HG02885 (cell line): ENCODE results near the gene DYNC2H1.
"Not testable (repeated sequence)": the region's sequence is repeated elsewhere in the genome, so short reads cannot be mapped to it uniquely, and the experiment has no call there.

Experiments
- ATAC-seq: cut with Tn5 transposase; IDR thresholded peaks from one replicate; pipeline ENCODE4 v1.9.1; 2021; ENCODE audit warnings: mild to moderate bottlenecking; ENCODE audit not compliant: unreplicated experiment, poor library complexity

DYNC2H1 gene

DNA sequence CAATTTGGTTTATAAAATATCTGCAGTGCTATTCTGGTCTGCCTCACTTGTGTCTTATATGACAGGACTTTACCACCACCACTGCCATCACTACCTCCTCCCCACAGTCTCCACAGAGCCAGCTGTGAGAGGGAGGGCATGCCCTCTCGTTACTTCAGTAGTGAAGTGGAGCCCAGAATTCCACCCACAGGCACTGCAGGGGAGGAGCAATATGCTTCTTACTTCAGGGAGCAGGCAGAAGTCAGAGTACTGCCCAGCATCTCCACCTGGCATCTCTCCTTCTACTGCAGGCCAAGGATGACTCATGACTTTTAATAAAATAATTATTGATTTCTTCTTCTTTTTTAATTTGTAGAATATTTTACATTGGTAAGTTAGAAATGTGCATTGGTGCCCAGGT, 255.5 kb downstream of the DYNC2H1 start:
- no peak for ATAC-seq

DNA sequence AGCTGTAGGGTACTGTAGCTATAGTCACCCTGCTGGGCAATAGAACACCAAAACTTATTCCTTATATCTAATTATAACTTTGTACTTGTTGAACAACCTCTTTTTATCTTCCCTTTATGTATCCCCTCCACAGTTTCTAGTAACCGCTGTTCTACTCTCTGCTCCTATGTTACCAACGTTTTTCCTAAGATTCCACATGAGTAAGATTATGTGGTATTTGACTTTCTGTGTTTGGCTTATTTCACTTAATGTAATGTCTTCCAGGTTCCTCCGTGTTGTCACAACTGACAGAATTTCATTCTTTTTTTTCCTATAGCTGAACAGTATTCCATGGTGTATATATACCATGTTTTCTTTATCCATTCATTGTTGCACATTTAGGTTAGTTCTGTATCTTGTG, 258.4 kb downstream of the DYNC2H1 start:
- ATAC-seq: no peak

DNA sequence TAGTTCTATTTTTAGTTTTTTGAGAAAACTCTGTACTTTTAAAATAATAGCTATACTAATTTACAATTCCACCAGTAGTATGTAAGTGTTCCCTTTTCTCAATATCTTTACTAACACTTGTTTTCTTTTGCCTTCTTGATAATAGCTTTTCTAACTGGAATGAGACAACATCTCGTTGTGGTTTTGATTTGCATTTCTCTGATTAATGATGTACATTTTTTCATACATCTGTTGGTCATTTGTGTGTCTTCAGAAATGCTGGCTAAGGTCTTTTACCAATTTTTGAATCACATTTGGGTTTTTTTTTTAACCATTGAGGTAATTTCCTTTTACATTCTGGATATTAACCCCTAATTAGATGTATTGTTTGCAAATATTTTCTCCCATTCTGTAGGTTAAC, 258.9 kb downstream of the DYNC2H1 start:
- no peak for ATAC-seq

DNA sequence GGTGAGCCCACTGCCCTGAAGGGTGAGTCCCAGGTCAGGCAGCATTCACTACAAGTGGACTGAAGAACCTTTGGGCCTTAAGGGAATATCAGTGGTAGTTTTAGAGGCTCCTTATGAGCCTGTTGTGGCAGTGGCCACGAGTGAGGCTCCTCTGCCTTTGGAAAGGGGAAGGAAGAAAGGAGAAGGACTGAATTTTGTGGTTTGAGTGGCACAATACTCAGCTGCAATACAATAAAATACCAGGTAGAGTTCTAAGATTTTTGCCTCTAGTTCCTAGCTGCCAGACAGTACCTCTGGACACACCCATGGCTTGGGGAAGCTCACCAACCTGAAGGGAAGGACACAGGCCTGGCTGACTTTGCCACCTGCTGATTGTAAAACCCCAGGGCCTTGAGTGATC, 260.9 kb downstream of the DYNC2H1 start:
- ATAC-seq: no peak

DNA sequence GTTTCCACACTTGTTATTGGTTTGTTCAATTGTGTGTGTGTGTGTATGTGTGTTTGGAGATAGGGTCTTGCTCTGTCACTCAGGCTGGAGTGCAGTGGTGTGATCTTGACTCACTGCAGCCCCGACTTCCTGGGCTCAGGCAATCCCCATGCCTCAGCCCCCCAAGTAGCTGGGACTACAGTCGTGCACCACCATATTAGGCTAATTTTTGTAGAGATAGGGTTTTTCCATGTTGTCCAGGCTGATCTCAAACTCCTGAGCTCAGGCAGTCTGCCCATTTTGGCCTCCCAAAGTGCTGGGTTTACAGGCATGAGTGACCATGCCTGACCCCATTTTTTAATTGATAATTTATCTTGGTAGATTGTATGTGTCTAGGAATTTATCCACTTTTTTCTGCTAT, 263.7 kb downstream of the DYNC2H1 start:
- ATAC-seq: no peak

DNA sequence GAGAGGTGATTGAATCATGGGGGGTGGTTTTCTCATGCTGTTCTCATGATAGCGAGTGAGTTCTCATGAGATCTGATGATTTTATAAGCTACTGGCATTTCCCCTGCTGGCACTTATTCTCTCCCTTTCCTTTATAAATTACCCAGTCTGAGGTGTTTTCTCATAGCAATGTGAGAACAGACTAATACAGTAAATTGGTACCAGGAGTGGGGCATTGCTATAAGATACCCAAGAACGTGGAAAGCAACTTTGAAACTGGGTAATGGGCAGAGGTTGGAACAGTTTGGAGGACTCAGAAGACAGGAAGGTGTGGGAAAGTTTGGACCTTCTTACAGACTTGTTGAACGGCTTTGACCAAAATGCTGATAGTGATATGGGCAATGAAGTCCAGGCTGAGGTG, 265.0 kb downstream of the DYNC2H1 start:
- not testable (repeated sequence) for ATAC-seq

DNA sequence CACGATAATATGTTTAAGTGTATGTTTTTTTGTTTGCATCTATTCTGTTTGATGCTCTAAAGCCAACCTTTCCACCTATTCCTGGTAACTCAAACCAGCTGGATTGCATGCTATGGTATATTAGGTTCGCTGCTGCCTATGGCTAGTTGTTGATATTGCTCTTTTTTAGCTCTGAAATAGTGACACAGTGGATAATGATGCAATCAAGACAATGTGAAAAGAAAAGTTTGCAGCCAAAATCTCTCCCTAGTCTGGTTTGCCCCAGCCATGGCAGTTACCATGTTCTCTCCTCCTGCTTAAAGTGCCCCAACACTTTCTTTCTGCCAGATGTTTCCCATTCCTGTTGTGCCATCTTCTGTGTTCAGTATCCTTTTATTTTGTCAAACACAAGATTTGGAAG, 269.7 kb downstream of the DYNC2H1 start:
- ATAC-seq: no peak

DNA sequence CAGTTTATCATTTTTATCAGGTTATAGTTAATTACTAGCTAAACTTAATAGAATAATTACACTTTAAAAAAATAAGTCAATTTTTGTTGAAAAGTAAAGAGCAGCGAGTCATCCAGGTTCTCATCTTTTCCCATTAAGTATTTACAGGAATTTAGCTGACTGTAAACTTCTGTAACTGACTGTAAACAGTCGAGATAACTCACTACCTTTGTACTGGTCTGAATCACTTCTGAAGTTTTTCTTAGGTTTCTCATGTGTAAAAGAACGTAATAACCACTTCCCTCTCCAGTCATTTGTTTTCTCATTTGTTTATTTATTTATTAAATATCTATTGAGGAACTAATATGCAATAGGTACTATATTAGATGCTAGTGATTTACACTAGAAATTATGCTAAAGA, 270.8 kb downstream of the DYNC2H1 start:
- no peak for ATAC-seq

DNA sequence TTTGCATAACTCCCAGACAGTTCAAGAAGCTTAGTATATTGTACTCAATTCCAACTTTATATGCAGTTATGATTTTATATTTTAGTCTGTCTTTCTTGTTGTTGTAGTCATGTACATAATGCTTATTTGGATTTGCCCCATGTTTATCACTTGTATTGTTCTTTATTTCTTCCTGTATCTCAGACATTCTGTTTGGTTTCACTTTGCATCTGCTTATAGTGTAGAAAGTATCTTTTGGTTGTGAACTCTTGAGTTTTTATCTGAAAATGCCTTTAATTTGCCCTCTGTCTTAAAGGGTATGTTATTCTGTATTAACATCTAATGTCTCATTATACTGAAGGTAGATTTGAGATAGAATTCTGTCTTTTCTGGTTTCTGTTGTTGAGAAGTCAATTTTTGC, 275.4 kb downstream of the DYNC2H1 start:
- no peak for ATAC-seq

DNA sequence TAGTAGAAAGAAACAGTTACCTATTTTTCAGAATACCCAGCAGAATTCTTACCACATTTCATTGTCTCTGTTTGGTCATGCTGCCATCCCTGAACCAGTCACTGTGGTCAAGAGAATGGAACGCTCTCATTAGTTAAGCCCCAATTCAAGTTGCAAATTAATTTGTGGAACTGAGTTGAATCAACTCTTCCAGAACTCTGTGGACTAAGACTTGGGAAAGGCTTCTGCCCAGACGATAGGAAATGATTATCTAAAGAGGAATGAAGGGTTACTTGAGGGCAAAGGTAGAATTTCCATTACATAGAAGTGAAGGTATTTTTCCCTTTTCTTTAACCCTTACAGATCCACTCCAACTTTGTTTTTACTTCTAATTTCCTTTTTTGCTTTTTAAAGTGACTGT, 286.4 kb downstream of the DYNC2H1 start:
- no peak for ATAC-seq

DNA sequence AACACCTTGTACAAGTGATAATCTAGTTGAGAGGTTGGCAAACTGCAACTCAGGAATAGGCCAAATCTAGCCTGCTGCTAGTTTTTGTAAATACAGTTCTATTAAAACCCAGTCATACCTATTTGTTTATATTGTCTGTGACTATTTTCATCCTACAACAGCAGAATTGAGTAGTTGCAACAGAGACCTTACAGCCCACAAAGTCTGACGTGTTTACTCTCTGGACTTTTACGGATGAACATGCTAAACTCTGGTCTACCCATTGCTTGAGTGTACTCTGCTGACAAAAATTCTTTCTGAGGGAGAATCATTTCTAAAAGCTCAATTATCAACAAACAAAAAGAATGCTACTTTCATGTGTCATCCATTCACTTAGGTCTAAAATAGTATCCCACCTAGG, 287.0 kb downstream of the DYNC2H1 start:
- ATAC-seq: no peak

DNA sequence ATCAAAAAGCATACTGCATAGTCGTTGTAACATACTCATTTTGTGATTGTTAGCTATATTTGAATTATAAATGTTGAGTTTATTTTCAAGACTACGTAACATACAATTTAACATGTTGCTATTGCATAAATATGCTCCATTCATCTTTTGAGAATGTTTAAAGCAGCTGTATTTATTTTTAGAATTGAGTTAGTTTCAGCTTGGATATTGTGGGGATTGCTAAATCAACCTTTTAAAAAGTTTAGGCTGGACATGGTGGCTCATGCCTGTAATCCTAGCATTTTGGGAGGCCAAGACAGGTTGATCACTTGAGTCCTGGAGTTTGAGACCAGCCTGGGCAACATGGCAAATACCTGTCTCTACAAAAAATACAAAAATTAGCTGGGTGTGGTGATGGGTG, 288.1 kb downstream of the DYNC2H1 start:
- ATAC-seq: no peak

DNA sequence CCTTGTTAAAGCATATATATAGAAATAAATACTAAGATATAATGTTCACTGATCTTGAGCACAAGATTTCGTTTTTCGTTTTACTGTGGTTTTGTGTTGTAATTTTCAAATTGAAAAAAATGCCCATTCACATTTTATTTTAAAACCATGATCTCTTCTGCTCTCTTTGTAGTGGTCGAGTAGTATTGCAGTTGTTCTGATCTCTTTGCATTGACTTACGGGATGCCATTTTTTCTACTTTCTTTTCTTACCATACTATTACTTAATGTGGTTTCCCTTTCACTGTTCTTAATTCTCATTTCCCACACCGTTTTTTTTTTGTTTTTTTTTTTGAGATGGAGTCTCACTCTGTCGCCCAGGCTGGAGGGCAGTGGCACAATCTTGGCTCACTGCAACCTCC, 289.6 kb downstream of the DYNC2H1 start:
- no peak for ATAC-seq

DNA sequence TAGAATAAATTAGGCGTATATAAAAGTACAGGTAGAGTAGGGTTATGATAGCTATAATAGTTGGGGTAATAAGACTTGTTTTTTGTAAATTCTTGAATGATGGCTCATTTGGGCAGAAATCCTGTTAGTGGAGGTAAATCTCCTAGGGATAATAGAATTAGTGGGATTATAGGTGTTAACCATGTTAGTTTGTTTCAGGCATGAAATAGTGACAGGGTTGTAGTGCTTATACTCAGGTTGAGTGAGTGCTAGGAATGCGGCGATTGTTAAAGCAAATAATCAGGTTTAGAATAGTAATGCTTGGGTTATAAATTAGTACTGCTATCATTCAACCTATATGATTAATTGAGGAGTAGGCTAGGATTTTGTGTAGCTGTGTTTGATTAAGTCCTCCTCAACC, 297.1 kb downstream of the DYNC2H1 start:
- ATAC-seq: no peak

DNA sequence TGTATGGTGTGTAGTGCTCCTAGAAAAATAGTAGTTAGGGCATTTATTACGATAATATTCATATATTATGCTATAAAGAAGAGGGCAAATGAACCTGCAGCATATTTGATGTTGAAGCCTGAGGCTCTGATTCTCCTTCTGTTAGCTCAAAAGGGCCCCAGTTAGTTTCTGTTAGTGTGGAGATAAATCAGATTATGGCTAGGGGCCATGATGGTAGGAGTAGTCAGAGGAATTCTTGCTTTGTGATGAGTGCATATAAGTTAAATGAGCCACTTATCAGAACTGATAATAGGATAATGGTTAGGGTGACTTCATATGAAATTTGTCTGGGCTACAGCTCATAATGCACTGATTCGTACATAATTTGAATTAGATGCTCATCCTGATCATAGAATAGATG, 298.4 kb downstream of the DYNC2H1 start:
- no peak for ATAC-seq

DNA sequence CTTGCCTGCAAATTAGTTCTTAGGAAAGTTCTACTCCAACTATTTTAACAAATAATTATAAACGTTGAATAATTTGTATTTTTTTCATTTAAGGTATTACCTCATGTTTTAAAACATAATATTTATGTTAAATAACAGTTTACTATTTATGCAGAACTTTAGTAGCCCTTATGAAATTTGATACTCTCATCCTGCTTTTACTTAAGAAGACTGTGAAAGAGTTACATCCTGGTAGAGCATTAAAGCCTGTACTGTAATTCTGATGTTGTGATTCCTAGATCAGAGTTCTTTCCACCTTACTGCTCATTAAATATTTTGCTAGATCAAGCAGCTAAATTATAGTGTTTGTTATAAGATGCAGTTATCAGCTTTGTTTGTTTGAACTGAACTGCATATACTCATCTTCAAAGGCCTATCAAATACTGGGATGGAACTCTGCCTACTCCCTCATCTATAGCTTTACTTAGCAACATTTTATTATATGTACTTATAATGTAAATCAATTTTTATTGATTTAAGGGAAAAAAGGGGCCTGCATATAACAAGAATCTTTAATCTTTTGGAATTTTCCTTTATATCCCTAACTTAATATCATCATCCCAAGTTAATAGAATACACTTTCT, 304.2 kb downstream of the DYNC2H1 start:
- no peak for ATAC-seq

DNA sequence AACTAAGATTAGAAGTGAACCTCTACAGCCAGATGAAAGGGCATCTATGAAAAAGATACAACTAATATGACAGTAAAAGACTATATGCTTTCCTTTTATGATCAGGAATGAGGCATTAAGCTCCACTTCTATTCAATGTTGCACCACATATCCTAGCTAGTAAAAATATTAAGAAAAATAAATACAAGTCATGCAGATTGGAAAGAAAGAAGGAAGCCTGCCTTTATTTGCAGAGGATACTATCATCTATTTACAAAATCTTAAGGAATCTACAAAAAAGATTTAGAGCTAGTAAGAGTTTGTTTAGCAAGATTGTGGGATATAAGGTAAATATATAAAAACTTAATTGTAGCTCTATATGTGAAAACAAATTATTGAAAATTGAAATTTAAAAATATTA, 308.8 kb downstream of the DYNC2H1 start:
- ATAC-seq: no peak

DNA sequence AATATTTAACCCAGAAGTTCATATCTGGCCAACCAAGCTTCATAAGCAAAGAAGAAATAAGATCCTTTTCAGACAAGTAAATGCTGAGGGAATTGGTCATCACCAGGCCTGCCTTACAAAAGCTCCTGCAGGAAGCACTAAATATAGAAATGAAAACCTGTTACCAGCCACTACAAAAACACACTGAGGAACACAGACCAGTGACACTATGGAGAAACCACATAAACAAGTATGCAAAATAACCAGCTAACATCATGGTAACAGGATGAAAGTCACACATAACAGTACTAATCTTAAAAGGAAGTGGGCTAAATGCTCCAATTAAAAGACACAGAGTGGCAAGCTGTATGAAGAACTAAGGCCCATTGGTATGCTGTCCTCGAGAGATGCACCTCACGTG, 311.4 kb downstream of the DYNC2H1 start:
- ATAC-seq: no peak

DNA sequence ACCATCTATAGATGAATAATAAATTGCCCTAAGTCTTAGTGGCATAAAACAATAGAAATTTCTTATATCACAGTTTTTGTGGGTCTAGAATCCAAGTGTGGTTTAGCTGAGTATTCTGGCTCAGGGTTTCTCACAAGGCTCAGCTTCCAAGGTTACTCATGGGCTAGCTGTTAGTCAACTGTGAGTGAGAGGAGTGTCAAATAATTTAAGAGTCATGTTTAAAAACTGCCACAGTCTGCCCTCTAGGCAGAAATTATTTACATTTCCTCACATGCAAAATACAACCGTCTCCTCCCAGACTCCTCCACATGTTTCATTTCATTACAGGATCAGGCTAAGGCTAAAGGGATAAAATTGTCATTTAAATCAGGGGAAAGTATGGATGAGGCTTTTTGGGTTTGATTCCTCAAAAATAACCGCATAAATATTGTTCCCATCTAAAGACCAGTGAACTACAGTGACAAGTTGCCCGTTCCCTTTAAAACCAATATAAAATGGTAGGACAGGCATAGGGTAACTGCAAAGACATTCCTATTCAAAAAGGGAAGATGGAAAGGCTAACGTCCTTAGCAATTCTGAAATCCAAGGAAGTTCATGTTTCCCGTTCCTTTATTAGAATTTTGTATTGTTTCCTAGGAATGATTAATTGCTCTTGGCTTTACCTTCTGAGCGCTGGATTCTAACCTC, 324.3 kb downstream of the DYNC2H1 start:
- ATAC-seq: no peak

DNA sequence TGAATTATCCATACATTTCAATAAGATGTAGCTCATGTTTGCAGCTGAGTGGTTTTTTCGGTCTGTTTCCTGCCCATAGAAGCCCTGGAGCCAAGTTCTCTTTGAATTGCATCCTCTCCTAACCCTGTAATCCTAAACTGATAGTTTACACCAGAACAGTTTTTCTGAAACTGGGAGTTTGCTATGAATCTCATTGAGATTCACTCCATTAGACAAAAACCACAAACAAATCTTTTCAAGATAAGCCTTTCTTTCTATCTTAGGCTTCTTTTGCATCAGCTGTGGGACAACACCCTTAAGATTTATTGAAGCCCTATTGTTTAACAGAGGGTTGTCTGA, 324.8 kb downstream of the DYNC2H1 start:
- ATAC-seq: no peak

DNA sequence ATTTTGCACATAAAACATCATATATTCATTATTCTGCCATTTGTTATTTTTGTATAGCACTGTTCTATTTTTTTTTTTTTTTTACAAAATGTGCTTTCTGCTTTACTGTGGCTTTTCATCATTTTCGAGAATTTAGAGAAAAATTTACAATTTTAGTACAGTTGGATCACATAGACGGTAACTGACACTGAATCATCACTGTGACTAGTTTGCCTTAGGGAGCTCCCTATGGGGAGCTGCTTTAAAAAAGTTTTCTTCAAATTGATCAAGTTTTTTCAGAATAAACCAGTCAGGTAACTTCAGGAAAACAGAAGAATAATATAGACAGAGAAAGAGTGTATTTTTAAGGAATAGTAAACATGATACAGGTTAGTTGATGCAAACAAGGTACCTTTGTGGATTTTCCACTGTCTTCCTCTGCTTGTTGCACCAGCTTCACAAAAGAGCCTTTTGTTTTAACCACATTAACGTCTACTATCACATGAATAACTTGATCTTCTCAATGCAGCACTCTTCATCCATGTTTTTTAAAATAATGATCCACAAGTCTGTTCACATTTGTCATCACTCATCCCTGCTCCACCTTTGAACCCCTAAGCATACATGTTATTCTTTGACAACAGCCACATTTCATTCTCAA, 327.0 kb downstream of the DYNC2H1 start:
- ATAC-seq: no peak

DNA sequence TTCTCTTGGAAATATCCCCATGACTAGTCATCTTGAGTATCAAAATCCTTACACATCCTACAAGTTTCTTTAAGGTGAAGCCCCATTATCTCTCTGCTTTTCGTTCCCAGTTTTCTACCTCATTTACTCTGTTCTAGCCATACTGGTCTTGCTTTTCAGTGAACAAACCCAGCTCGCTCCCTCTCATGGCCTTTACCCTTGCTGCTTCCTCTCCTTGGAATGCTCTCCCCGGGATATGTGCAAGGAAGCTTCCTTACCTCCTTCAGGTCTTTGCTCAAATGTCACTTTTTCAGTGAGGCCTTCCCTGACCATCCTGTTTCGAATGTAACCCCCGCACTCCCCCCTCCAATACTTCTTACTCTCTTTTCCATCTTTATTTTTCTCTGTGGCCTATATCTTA, 331.8 kb downstream of the DYNC2H1 start:
- ATAC-seq: no peak
